ENCODE data around the gene ARHGAP12.
A peak's percentile ranks its signal among the peaks of the same experiment; 100 is the strongest.

ARHGAP12 gene

GRCh38 chr10:31939797-31940708 lies 11.4 kb upstream of the ARHGAP12 start:
- no peak for DNase-seq (ENCODE audit: low read depth)
- H3K4me3 ChIP-seq (ENCODE audit: low read length), result no peak overlapping the region
- no peak for TF ChIP-seq CTCF (conservative IDR thresholded peaks at IDR 0.05; ENCODE audit: low read length)

- DNase-seq (ENCODE audit: low read depth), result no peak
- no peak for TF ChIP-seq CTCF (conservative IDR thresholded peaks at IDR 0.05; ENCODE audit: low read length)
- H3K4me3 ChIP-seq (ENCODE audit: low read length), result peak overlapping the region; percentile 16; the same call in 1 of the 2 replicates
Measured at GRCh38 chr10:31937371-31937770, 8.7 kb upstream of the ARHGAP12 start.

GRCh38 chr10:31936933-31937332 lies 8.3 kb upstream of the ARHGAP12 start:
- H3K4me3 ChIP-seq (ENCODE audit: low read length), result no peak overlapping the region
- DNase-seq (ENCODE audit: low read depth), result no peak
- no peak for TF ChIP-seq CTCF (conservative IDR thresholded peaks at IDR 0.05; ENCODE audit: low read length)

- H3K4me3 ChIP-seq (ENCODE audit: low read length), result no peak overlapping the region
- DNase-seq (ENCODE audit: low read depth), result no peak
- TF ChIP-seq CTCF (conservative IDR thresholded peaks at IDR 0.05; ENCODE audit: low read length), result no peak
Measured at GRCh38 chr10:31936086-31936485, 7.5 kb upstream of the ARHGAP12 start.

- no peak for DNase-seq (ENCODE audit: low read depth)
- H3K4me3 ChIP-seq (ENCODE audit: low read length), result no peak overlapping the region
- no peak for TF ChIP-seq CTCF (conservative IDR thresholded peaks at IDR 0.05; ENCODE audit: low read length)
Measured at GRCh38 chr10:31935678-31936077, 7.0 kb upstream of the ARHGAP12 start.

- no peak for DNase-seq (ENCODE audit: low read depth)
- no peak overlapping the region for H3K4me3 ChIP-seq (ENCODE audit: low read length)
- TF ChIP-seq CTCF (conservative IDR thresholded peaks at IDR 0.05; ENCODE audit: low read length), result no peak
Measured at GRCh38 chr10:31932838-31933237, 4.2 kb upstream of the ARHGAP12 start.

- no peak for TF ChIP-seq CTCF (conservative IDR thresholded peaks at IDR 0.05; ENCODE audit: low read length)
- no peak for DNase-seq (ENCODE audit: low read depth)
- H3K4me3 ChIP-seq (ENCODE audit: low read length), result peak overlapping the region; percentile 82
Measured at GRCh38 chr10:31930856-31931255, 2.2 kb upstream of the ARHGAP12 start.
